ENCODE data around the gene SEPHS1.
"Not testable (repeated sequence)": the region's sequence is repeated elsewhere in the genome, so short reads cannot be mapped to it uniquely, and the experiment has no call there.

The SEPHS1 gene

DNA sequence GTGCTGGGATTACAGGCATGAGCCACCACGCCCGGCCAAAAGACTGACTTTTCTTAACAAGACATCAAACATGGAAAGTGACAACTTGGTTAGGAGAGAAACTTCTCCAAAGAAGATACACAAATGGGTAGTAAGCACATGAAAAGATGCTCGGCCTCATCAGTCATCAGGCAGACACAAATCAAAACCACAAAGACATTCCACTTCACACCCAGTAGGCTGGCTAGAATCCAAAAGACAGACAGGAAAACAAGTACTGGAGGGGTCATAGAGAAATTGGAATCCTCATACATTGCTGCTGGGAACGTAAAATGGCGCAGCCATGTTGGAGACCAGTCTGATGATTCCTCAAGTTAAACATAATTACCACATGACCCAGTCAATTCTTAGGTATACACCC lies 16.4 kb downstream of the SEPHS1 start (continued):
- TF ChIP-seq ZNF837 (tag by site-specific recombination; IDR thresholded peaks at IDR 0.05), result no peak
- no peak for TF ChIP-seq ZNF391 (tag by site-specific recombination; IDR thresholded peaks at IDR 0.05; ENCODE audit: borderline replicate concordance, low read depth)
- no peak for TF ChIP-seq KLF9 (tag by site-specific recombination; IDR thresholded peaks at IDR 0.05; ENCODE audit: low read depth)
- no peak for TF ChIP-seq SCRT2 (tag by site-specific recombination; IDR thresholded peaks at IDR 0.05)
- no peak for TF ChIP-seq ZNF585B (tag by site-specific recombination; IDR thresholded peaks at IDR 0.05)
- TF ChIP-seq SP7 (tag by site-specific recombination; IDR thresholded peaks at IDR 0.05), result no peak
- no peak for TF ChIP-seq ZNF768 (tag by site-specific recombination; IDR thresholded peaks at IDR 0.05)

DNA sequence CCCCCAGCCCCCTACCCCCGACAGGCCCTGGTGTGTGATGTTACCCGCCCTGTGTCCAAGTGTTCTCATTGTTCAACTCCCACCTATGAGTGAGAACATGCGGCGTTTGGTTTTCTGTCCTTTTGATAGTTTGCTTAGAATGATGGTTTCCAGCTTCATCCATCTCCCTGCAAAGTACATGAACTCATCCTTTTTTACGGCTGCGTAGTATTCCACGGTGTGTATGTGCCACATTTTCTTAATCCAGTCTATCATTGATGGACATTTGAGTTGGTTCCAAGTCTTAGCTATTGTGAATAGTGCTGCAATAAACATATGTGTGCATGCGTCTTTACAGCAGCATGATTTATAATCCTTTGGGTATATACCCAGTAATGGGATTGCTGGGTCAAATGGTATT lies 17.1 kb downstream of the SEPHS1 start:
- H3K4me1 ChIP-seq (ENCODE audit: control insufficient read depth, insufficient read depth, low read length); CTCF ChIA-PET; POLR2A ChIA-PET; H3K27ac ChIP-seq (ENCODE audit: extremely low read depth, low read depth, low read length); H3K4me3 ChIP-seq (ENCODE audit: low read depth, low read length); H3K9me3 ChIP-seq (ENCODE audit: control insufficient read depth, insufficient read depth, low read depth, low read length): not testable (repeated sequence)
- TF ChIP-seq, protein P1, sequence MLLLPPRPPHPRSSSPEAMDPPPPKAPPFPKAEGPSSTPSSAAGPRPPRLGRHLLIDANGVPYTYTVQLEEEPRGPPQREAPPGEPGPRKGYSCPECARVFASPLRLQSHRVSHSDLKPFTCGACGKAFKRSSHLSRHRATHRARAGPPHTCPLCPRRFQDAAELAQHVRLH (tag by site-specific recombination; IDR thresholded peaks at IDR 0.05), result 0 out of 2 replicates have a peak, but pooled peaks have one; percentile 38
- TF ChIP-seq ZNF146 (tag by site-specific recombination; IDR thresholded peaks at IDR 0.05), result peak; percentile 99
- peaks cover 66 to 92% of the 10 kb centered on the region in 2 experiments for H3K36me3 ChIP-seq (ENCODE audit: control insufficient read depth in 2 of 2, insufficient read depth in 1 of 2, low read length in 2 of 2)

DNA sequence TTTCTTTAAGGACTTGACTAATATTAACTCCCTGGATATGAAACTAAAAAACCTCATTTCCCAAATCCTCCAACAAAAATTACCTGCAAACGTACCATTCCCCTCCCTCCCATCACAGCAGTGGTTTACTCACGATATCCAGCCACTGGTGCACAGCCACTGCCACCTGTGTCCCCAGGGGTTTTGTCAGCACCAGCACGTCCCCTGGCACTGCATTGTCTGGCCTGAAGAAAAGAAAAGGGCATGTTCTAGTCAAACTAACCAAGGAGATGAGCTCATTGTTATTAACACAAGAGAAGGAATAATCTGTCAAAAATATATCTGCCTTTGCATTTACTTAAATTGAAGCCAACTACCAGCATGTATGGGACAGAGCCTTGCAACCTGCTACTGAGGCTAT lies 18.5 kb downstream of the SEPHS1 start:
- no peak for TF ChIP-seq ZNF621 (tag by site-specific recombination; IDR thresholded peaks at IDR 0.05)
- no peak for TF ChIP-seq ZNF175 (tag by site-specific recombination; IDR thresholded peaks at IDR 0.05)
- TF ChIP-seq, protein P2, sequence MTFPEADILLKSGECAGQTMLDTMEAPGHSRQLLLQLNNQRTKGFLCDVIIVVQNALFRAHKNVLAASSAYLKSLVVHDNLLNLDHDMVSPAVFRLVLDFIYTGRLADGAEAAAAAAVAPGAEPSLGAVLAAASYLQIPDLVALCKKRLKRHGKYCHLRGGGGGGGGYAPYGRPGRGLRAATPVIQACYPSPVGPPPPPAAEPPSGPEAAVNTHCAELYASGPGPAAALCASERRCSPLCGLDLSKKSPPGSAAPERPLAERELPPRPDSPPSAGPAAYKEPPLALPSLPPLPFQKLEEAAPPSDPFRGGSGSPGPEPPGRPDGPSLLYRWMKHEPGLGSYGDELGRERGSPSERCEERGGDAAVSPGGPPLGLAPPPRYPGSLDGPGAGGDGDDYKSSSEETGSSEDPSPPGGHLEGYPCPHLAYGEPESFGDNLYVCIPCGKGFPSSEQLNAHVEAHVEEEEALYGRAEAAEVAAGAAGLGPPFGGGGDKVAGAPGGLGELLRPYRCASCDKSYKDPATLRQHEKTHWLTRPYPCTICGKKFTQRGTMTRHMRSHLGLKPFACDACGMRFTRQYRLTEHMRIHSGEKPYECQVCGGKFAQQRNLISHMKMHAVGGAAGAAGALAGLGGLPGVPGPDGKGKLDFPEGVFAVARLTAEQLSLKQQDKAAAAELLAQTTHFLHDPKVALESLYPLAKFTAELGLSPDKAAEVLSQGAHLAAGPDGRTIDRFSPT (tag by site-specific recombination; IDR thresholded peaks at IDR 0.05), result no peak
- no peak for TF ChIP-seq ZNF837 (tag by site-specific recombination; IDR thresholded peaks at IDR 0.05)
- no peak for TF ChIP-seq ZNF394 (tag by site-specific recombination; IDR thresholded peaks at IDR 0.05; ENCODE audit: borderline replicate concordance)
- TF ChIP-seq KLF1 (tag by site-specific recombination; IDR thresholded peaks at IDR 0.05), result no peak
- TF ChIP-seq ZNF416 (tag by site-specific recombination; IDR thresholded peaks at IDR 0.05), result no peak
- Histone ChIP-seq H3K4me3 (ENCODE audit: low read depth, low read length) (no peak overlapping the region), H3K36me3 (ENCODE audit: control insufficient read depth in 2 of 2, insufficient read depth in 1 of 2, low read length in 2 of 2) (peaks cover 70 to 91% of the 10 kb centered on the region in 2 experiments), H3K4me1 (ENCODE audit: control insufficient read depth, insufficient read depth, low read length) (no peaks in the 10 kb centered on the region), H3K9me3 (ENCODE audit: control insufficient read depth, insufficient read depth, low read depth, low read length) (no peaks in the 10 kb centered on the region), H3K27ac (ENCODE audit: extremely low read depth, low read depth, low read length) (no peak overlapping the region)
- ChIA-PET POLR2A (no interaction called here), CTCF (no interaction called here)

DNA sequence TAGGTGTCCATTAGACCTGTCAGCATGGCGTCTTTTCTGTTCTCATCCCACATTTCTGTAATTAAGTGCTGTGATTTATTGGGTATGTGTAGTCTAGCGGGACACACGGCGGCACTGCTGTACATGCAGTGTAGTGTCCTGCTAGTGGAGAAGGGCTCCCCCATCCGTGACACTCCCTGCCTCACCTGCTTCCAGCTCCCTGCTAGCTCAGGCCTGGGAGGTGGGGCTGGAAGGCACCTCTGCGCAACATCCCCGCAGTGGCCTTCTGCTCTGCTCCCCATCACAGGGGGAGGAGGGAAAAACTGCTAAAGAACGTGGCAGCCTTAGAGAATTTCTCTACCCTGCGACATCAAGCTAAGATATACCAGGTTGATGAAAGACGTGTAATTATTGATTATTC lies 19.5 kb downstream of the SEPHS1 start:
- no peak overlapping the region for H3K27ac ChIP-seq (ENCODE audit: extremely low read depth, low read depth, low read length)
- H3K9me3 ChIP-seq (ENCODE audit: control insufficient read depth, insufficient read depth, low read depth, low read length), result no peaks in the 10 kb centered on the region
- ChIA-PET CTCF (no interaction called here), POLR2A (no interaction called here)
- peaks cover 69 to 90% of the 10 kb centered on the region in 2 experiments for H3K36me3 ChIP-seq (ENCODE audit: control insufficient read depth in 2 of 2, insufficient read depth in 1 of 2, low read length in 2 of 2)
- no peak overlapping the region for H3K4me3 ChIP-seq (ENCODE audit: low read depth, low read length)
- no peaks in the 10 kb centered on the region for H3K4me1 ChIP-seq (ENCODE audit: control insufficient read depth, insufficient read depth, low read length)
- TF ChIP-seq ZNF416 (tag by site-specific recombination; IDR thresholded peaks at IDR 0.05), result no peak
- TF ChIP-seq ZBTB17 (tag by site-specific recombination; IDR thresholded peaks at IDR 0.05), result no peak
- TF ChIP-seq, protein P3, sequence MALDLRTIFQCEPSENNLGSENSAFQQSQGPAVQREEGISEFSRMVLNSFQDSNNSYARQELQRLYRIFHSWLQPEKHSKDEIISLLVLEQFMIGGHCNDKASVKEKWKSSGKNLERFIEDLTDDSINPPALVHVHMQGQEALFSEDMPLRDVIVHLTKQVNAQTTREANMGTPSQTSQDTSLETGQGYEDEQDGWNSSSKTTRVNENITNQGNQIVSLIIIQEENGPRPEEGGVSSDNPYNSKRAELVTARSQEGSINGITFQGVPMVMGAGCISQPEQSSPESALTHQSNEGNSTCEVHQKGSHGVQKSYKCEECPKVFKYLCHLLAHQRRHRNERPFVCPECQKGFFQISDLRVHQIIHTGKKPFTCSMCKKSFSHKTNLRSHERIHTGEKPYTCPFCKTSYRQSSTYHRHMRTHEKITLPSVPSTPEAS (tag by site-specific recombination; IDR thresholded peaks at IDR 0.05), result no peak
- TF ChIP-seq ZNF670 (tag by site-specific recombination; IDR thresholded peaks at IDR 0.05; ENCODE audit: low read depth), result no peak
- TF ChIP-seq ZNF426 (tag by site-specific recombination; IDR thresholded peaks at IDR 0.05), result no peak
- no peak for TF ChIP-seq ZNF677 (tag by site-specific recombination; IDR thresholded peaks at IDR 0.05)
- TF ChIP-seq SP7 (tag by site-specific recombination; IDR thresholded peaks at IDR 0.05), result no peak
- TF ChIP-seq ZNF664 (tag by site-specific recombination; IDR thresholded peaks at IDR 0.05), result no peak
- TF ChIP-seq ZNF221 (tag by site-specific recombination; IDR thresholded peaks at IDR 0.05; ENCODE audit: borderline replicate concordance), result no peak
- TF ChIP-seq ZXDB (tag by site-specific recombination; IDR thresholded peaks at IDR 0.05), result no peak
- TF ChIP-seq ZNF76 (tag by site-specific recombination; IDR thresholded peaks at IDR 0.05; ENCODE audit: borderline replicate concordance, low read depth), result no peak
- no peak for TF ChIP-seq ZNF155 (tag by site-specific recombination; IDR thresholded peaks at IDR 0.05)
- TF ChIP-seq KLF9 (tag by site-specific recombination; IDR thresholded peaks at IDR 0.05; ENCODE audit: low read depth), result no peak
- TF ChIP-seq ZNF501 (tag by site-specific recombination; IDR thresholded peaks at IDR 0.05), result no peak
- TF ChIP-seq, protein P4, sequence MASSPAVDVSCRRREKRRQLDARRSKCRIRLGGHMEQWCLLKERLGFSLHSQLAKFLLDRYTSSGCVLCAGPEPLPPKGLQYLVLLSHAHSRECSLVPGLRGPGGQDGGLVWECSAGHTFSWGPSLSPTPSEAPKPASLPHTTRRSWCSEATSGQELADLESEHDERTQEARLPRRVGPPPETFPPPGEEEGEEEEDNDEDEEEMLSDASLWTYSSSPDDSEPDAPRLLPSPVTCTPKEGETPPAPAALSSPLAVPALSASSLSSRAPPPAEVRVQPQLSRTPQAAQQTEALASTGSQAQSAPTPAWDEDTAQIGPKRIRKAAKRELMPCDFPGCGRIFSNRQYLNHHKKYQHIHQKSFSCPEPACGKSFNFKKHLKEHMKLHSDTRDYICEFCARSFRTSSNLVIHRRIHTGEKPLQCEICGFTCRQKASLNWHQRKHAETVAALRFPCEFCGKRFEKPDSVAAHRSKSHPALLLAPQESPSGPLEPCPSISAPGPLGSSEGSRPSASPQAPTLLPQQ (tag by site-specific recombination; IDR thresholded peaks at IDR 0.05), result no peak

Measured in HEK293 (cell line).